GM12878 (cell line): ENCODE results near the gene VGLL4. TPM values are rescaled to one million over a fixed set of nuclear protein-coding genes. Genes with fewer than 3 reads are reported as not detected.
A peak's percentile ranks its signal among the peaks of the same experiment; 100 is the strongest.

ENCODE experiments used
- ATAC-seq: fragments of 200-7000 bp; cut with Tn5 transposase; 3 replicates; pipeline ENCODE4 v1.9.1; 2020; ENCODE audit warnings: mild to moderate bottlenecking, moderate library complexity
- BruUV-seq: library from RNA; stranded (reverse); fragments of 400-500 nt; replicated peaks from 2 replicates; lab custom pipeline; 2021; lab: Mats Ljungman, UMichigan
- CTCF ChIA-PET: fragments of 300-600 bp; sonication (Branson Sonifier 250); formaldehyde crosslinking; extraction: SDS; loops from one replicate; lab custom pipeline; 2021; ENCODE audit warnings: inconsistent platforms; lab: Yijun Ruan, JAX
- POLR2A ChIA-PET: fragments of 350-600 bp; formaldehyde crosslinking; extraction: SDS; loops from one replicate; lab custom pipeline; 2021; ENCODE audit warnings: inconsistent platforms; lab: Charles Lee
- RAD21 ChIA-PET: fragments of 300-600 bp; sonication (Branson Sonifier 250); formaldehyde crosslinking; loops from one replicate; lab custom pipeline; 2023; ENCODE audit warnings: antibody characterized with exemption; ENCODE audit not compliant: unreplicated experiment; lab: Charles Lee
- SMC1A ChIA-PET: fragments of 300-600 bp; sonication (Branson Sonifier 250); formaldehyde crosslinking; loops from one replicate; lab custom pipeline; 2023; ENCODE audit not compliant: unreplicated experiment, uncharacterized antibody; lab: Charles Lee
- DNase-seq: peaks from one replicate; pipeline ENCODE4 v3.0.0-alpha.2; 2011; ENCODE audit warnings: low read depth, low spot score
- FAIRE-seq: peaks from 3 replicates; lab custom pipeline; 2011; peaks lifted over from hg19 to GRCh38; lab: Jason Lieb, UNC
- H2AFZ ChIP-seq: 2 replicates; pipeline ENCODE4 v1.6.0; 2011; ENCODE audit warnings: low read depth, low read length, control low read depth; ENCODE audit not compliant: control insufficient read depth
- H3K27ac ChIP-seq: 2 replicates; pipeline ENCODE4 v1.5.1; 2011; ENCODE audit warnings: control low read depth; ENCODE audit not compliant: control insufficient read depth, insufficient read depth
- H3K27me3 ChIP-seq, 2 experiments: replicated peaks in 1 of 2; 2 replicates each; pipeline versions ENCODE4 v1.6.0 to v1.6.1; 2011; ENCODE audit warnings: low read length in 1 of 2; ENCODE audit not compliant: control insufficient read depth in 2 of 2, insufficient read depth in 2 of 2
- H3K36me3 ChIP-seq, 2 experiments: 2 replicates each; pipeline ENCODE4 v1.5.1; 2011; ENCODE audit warnings: low read length in 1 of 2; ENCODE audit not compliant: control insufficient read depth in 2 of 2, insufficient read depth in 2 of 2
- H3K4me1 ChIP-seq: 2 replicates; pipeline ENCODE4 v1.6.1; 2011; ENCODE audit warnings: mild to moderate bottlenecking, low read length, moderate library complexity, mixed read lengths; ENCODE audit not compliant: control insufficient read depth, insufficient read depth
- H3K4me2 ChIP-seq: 2 replicates; pipeline ENCODE4 v1.6.0; 2011; ENCODE audit warnings: control low read depth; ENCODE audit not compliant: control insufficient read depth, insufficient read depth
- H3K4me3 ChIP-seq: fragments of 200-600 bp; sonication (generic); 2 replicates; pipeline ENCODE4 v1.5.1; 2016
- H3K79me2 ChIP-seq: 2 replicates; pipeline ENCODE4 v1.6.0; 2011; ENCODE audit warnings: low read length; ENCODE audit not compliant: control insufficient read depth, insufficient read depth
- H3K9ac ChIP-seq: 2 replicates; pipeline ENCODE4 v1.8.0; 2011; ENCODE audit warnings: low read length, control low read depth, mixed read lengths; ENCODE audit not compliant: control insufficient read depth, insufficient read depth
- H3K9me3 ChIP-seq: replicated peaks from 3 replicates; pipeline ENCODE4 v1.5.1; 2011; ENCODE audit warnings: mild to moderate bottlenecking, low read length; ENCODE audit not compliant: control insufficient read depth, insufficient read depth
- H4K20me1 ChIP-seq: 2 replicates; pipeline ENCODE4 v1.6.0; 2011; ENCODE audit not compliant: control insufficient read depth, insufficient read depth
- MLLT1 ChIP-seq: fragments of 450-650 bp; IDR thresholded peaks from 2 replicates; pipeline ENCODE4 v1.6.1; 2016; ENCODE audit warnings: mild to moderate bottlenecking
- RCOR1 ChIP-seq: conservative IDR thresholded peaks from 2 replicates; pipeline ENCODE4 v1.6.1; 2012; ENCODE audit warnings: low read depth, low read length, improper control_type of control experiment
- RUNX3 ChIP-seq: IDR thresholded peaks from 2 replicates; pipeline ENCODE4 v1.6.1; 2012; ENCODE audit warnings: low read length, inconsistent platforms
- SMAD1 ChIP-seq: fragments of 450-650 bp; IDR thresholded peaks from 2 replicates; pipeline ENCODE4 v1.6.1; 2018; ENCODE audit warnings: mild to moderate bottlenecking, low read depth; ENCODE audit not compliant: partially characterized antibody
- TAF1 ChIP-seq: IDR thresholded peaks from 2 replicates; pipeline ENCODE4 v1.6.1; 2011; ENCODE audit warnings: mild to moderate bottlenecking, low read depth, low read length, borderline replicate concordance
- WGBS: methylation state at CpG from one replicate; pipeline ENCODE4 v1.1.6; 2016; ENCODE audit warnings: low lambda C conversion rate; ENCODE audit not compliant: insufficient replicate concordance, insufficient coverage; ENCODE audit errors: missing lambda C conversion rate; 5-methylcytosine and 5-hydroxymethylcytosine counted together
- in situ Hi-C: fragments of 300-500 bp; cut with MboI; formaldehyde crosslinking; loops from 9 replicates; pipeline ENCODE4 v1.14.3; 2018; ENCODE audit warnings: mixed read lengths
- intact Hi-C: fragments of 100-400 bp; cut with micrococcal nuclease; formaldehyde crosslinking; loops from one replicate; pipeline ENCODE4 v1.14.2; 2022; ENCODE audit not compliant: unreplicated experiment
- polyA plus RNA-seq, 11 experiments: library from polyadenylated mRNA; depleted of rRNA in 4 of 11; unstranded in 6 of 11; stranded (reverse) in 5 of 11; fragments of >200 nt; fragmentation: Nextera tagmentation in 4 of 11; fragmentation: Illumina TruSeq in 1 of 11; extraction: Ambion mirVana in 4 of 11; extraction: Trizol in 1 of 11; gene quantifications; 1 replicate in 1 of 11; 2 replicates in 10 of 11; pipeline versions ENCODE4 v1.2.1 to v1.2.3, GENCODE V29; 2011 to 2016; ENCODE audit warnings: inconsistent platforms in 2 of 11, missing spikeins in 2 of 11, low read depth in 1 of 11
- total RNA-seq, 4 experiments: library from RNA; depleted of rRNA in 3 of 4; stranded (reverse); fragments of >200 nt in 3 of 4; fragmentation: Illumina TruSeq in 1 of 4; extraction: Trizol in 1 of 4; gene quantifications; 2 replicates each; pipeline versions ENCODE4 v1.2.1 to v1.2.3, GENCODE V29; 2013 to 2021

VGLL4 gene
- total and polyA plus RNA-seq, 10 of the 15 experiments (the other 5 are each of a cell fraction or from before 2014, with no cell fraction given), result 0.44 to 38.1 (median 16.1) TPM

DNA sequence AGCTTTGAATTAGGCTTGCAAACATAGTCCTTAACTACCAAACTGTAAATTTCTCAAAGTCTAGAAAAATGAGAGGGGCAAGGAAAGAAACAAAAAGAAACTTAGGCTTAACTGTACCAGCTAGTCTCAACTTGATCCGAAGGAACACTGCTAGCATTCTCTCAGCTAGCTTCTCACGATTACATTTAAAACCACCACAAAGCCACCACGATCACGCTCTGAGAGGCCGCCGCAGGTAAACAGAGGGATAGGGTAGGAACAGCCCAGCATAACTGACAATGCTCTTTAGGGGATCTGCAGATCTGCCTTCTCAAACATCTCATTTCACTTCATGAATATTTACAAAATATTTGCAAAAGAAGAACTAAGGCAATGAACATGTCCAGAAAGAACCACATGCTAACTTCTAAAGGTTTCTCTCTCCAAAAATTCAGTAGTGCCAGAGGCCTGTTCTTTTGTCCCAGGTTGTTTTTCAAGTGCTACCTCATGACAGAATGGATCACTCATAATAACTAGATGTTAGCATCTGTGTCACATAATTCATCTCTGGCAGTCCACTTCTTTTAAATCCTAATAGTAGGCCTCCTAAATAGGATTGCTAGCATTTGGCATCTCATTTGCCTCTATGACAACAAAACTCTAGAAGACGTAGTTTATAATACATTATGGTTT is 18.9 kb downstream of the VGLL4 start:
- Histone ChIP-seq H3K36me3 (no peaks in the 10 kb centered on the region; a peak in 1 of 4 replicates), H3K9me3 (peaks cover 2% of the 10 kb centered on the region; the same call in 1 of the 3 replicates), H3K4me2 (peak overlapping the region; percentile 28; the same call in 1 of the 2 replicates), H4K20me1 (no peaks in the 10 kb centered on the region; the same call in 1 of the 2 replicates), H3K9ac (no peak overlapping the region), H3K27ac (no peak overlapping the region), H3K4me1 (peaks cover 38% of the 10 kb centered on the region), H2AFZ (no peak overlapping the region), H3K4me3 (no peak overlapping the region; the same call in 1 of the 2 replicates), H3K27me3 (no peaks in the 10 kb centered on the region), H3K79me2 (peaks cover 92% of the 10 kb centered on the region)
- no peak for ATAC-seq
- ChIA-PET SMC1A (interaction anchor here (0.6 to 5.8 kb wide), 13 partner anchors 7 to 246 kb away, joined by 3 to 55 read pairs (median 4); partner anchors contain the start of gene VGLL4), CTCF (interaction anchor here (0.7 to 2.9 kb wide), 9 partner anchors 9 to 90 kb away, joined by 3 to 9 read pairs (median 4); no protein-coding TSS in a partner anchor), RAD21 (interaction anchor here (0.7 to 2.2 kb wide), 6 partner anchors 13 to 159 kb away, joined by 3 to 8 read pairs (median 4); partner anchors contain the start of gene VGLL4), POLR2A (interaction anchor here (1.5 to 3.6 kb wide), 5 partner anchors 11 to 335 kb away, joined by 3 to 19 read pairs (median 13); partner anchors contain the start of gene VGLL4)
- no peak for FAIRE-seq
- no peak for DNase-seq
- intact Hi-C loops (no loop called here), in situ Hi-C loops (no loop called here)
- 93% methylated on average over 7 of the region's 7 CpGs for WGBS
- no peak for TF ChIP-seq TAF1
- TF ChIP-seq SMAD1, result no peak
- TF ChIP-seq RCOR1, result no peak
- TF ChIP-seq MLLT1, result peak; percentile 18; the same call in 1 of the 2 replicates
- TF ChIP-seq RUNX3, result peak; percentile 44; the same call in 1 of the 2 replicates
- BruUV-seq, result no TSS peak
